Tibial nerve (tissue), 3 donors: Measurements from ENCODE around the gene ENDOV.

Source experiments
- POLR2A ChIP-seq, 2 donors: fragments of 450-650 bp; IDR thresholded peaks; one replicate each; pipeline ENCODE4 v1.6.1; 2017; ENCODE audit warnings: antibody characterized with exemption in 2 of 2, mild to moderate bottlenecking in 2 of 2, moderate library complexity in 2 of 2
- TF ChIP-seq, protein P1 (sequence below), 5 experiments: fragments of 200-600 bp in 3 of 5; fragments of 450-650 bp in 2 of 5; sonication (generic) in 3 of 5; IDR thresholded peaks; one replicate each; pipeline ENCODE4 v1.5.1; 2016 to 2019; ENCODE audit warnings: antibody characterized with exemption in 5 of 5, mild to moderate bottlenecking in 3 of 5, moderate library complexity in 2 of 5

DNA sequence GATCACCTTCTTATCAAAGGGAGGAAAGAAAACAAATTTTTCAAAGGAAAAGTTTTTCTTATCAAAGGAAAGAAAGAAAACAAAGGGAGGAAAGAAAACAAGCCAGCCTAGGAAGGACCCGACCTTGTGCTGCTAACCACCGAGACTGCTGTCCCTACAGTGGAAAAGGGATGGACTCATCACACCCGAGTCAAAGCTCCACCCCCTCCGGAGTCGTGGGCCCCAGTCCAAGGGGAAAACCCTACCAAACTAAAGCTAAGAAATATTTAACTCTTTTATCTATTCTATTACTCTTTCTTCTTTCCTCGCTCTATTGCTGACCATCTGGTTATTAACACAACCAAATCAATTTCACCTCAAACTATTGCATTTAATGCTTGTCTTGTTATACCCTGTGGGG is 6.1 kb upstream of the ENDOV start:
- TF ChIP-seq, protein P1, sequence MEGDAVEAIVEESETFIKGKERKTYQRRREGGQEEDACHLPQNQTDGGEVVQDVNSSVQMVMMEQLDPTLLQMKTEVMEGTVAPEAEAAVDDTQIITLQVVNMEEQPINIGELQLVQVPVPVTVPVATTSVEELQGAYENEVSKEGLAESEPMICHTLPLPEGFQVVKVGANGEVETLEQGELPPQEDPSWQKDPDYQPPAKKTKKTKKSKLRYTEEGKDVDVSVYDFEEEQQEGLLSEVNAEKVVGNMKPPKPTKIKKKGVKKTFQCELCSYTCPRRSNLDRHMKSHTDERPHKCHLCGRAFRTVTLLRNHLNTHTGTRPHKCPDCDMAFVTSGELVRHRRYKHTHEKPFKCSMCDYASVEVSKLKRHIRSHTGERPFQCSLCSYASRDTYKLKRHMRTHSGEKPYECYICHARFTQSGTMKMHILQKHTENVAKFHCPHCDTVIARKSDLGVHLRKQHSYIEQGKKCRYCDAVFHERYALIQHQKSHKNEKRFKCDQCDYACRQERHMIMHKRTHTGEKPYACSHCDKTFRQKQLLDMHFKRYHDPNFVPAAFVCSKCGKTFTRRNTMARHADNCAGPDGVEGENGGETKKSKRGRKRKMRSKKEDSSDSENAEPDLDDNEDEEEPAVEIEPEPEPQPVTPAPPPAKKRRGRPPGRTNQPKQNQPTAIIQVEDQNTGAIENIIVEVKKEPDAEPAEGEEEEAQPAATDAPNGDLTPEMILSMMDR (IDR thresholded peaks at IDR 0.05): no peak
- no peak for TF ChIP-seq POLR2A (IDR thresholded peaks at IDR 0.05)
